ENCODE results near the gene PRICKLE3.
"Not testable (repeated sequence)": the region's sequence is repeated elsewhere in the genome, so short reads cannot be mapped to it uniquely, and the experiment has no call there.

PRICKLE3 gene

GRCh38 chrX:49157194-49157593 lies 29.0 kb downstream of the PRICKLE3 start:
- no peak for TF ChIP-seq CTCF (conservative IDR thresholded peaks at IDR 0.05; ENCODE audit: low read length)
- no peak overlapping the region for H3K4me3 ChIP-seq (ENCODE audit: low read length)
- no peak for DNase-seq (ENCODE audit: low read depth)

DNA sequence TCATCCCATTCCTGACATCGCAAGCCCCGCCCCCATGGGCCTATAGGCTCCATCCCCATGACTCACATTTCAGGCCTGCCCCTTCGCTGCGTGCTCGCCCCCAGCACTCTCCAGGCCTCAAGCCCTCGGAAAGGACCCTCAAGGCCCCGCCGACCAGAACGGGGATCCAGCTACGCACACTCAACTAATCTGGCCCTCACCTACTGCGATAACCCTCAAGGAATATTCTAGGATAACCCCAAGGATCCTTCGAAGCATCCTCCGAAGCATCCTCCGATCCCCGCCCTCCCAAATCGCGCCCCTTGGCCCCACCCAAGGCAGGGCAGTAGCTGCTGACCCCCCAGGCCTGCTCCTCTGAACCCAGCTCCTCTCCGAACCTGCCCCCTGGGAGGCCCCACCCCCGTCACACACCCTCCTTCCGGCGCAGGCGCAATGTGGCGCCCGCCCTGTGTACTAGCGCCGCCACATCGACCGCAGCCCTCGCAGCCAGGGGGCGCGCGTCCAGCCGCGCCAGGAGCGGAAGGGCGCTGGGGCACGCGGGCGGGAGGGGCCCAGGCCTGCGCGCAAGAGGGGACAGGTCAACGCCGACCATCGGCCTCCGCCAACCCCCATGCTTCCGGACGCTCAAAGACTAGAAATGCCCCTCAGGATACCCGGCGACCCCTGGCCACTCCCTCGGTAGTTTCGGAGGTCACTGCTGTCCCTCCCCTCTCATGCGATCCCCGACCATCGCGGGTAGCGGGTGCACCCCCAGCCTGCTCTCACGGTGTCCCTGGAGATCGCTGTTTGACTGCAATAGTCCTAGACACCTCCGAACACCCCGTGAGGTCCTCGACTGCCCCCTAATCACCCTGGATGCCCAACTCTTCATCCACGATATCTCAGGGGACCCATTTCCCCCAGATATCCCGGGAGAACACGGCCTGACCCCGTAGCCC lies 30.0 kb downstream of the PRICKLE3 start:
- H3K4me3 ChIP-seq (ENCODE audit: low read length) = peak overlapping the region; percentile 66
- peak; percentile 40 for TF ChIP-seq CTCF (conservative IDR thresholded peaks at IDR 0.05; ENCODE audit: low read length)
- peak; percentile 86 for DNase-seq (ENCODE audit: low read depth)

DNA sequence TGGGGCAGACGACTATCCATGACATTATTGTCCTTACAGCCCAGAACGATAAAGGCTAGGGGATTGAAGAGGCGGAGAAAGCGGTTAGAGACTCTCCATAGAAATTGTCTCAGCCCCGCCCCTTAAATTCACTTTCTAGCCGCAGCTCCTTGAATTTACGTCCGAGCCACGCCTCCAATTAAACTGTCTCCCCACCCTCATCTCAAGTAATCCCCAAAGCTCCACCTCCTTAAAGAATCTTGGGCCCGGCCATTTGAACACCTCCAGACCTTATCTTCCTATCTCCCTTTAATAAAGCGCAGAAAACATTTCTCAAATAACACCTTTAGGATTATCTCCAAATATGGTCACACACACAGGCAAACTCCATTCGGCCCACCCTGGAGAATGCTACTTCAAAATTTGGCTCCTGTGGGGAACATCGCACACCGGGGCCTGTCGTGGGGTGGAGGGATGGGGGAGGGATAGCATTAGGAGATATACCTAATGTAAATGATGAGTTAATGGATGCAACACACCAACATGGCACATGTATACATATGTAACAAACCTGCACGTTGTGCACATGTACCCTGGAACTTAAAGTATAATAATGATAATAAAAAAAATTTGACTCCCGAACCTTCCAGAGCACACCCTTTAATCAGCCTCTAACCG lies 30.8 kb downstream of the PRICKLE3 start:
- peak overlapping the region; percentile 66 for H3K4me3 ChIP-seq (ENCODE audit: low read length)
- DNase-seq (ENCODE audit: low read depth) = peak; percentile 68
- TF ChIP-seq CTCF (conservative IDR thresholded peaks at IDR 0.05; ENCODE audit: low read length) = no peak

DNA sequence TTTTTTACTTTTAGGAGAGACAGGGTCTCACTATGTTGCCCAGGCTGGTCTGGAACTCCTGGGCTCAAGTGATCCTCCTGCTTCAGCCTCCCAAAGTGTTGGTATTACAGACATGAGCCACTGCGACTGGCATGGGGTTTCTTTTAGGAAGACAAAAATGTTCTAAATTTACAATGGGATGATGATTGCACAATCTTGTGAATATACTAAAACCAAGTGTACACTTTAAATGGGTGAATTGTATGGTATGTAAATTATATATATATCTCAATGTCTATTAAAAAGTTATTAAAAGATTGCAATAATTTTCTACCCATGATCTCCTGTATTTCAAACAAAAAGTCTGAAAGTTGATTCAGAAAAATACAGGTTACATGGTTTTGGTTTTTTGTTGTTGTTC lies 32.7 kb downstream of the PRICKLE3 start:
- TF ChIP-seq CTCF (conservative IDR thresholded peaks at IDR 0.05; ENCODE audit: low read length) = no peak
- no peak overlapping the region for H3K4me3 ChIP-seq (ENCODE audit: low read length)
- no peak for DNase-seq (ENCODE audit: low read depth)

DNA sequence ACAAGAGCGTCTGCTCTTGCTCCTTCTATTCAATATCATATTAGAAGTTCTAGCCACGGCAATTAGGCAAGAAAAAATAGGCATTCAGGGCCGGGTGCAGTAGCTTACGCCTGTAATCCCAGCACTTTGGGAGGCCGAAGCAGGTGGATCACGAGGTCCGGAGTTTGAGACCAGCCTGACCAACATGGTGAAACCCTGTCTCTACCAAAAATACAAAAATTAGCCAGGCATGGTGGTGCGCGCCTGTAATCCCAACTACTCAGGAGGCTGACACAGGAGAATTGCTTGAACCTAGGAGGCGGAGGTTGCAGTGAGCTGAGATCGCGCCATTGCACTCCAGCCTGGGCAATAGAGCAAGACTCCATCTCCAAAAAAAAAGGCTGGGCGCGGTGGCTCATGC lies 36.9 kb downstream of the PRICKLE3 start:
- not testable (repeated sequence) for H3K4me3 ChIP-seq (ENCODE audit: low read length); DNase-seq (ENCODE audit: low read depth)

- H3K4me3 ChIP-seq (ENCODE audit: low read length); DNase-seq (ENCODE audit: low read depth): not testable (repeated sequence)
Measured at GRCh38 chrX:49148390-49149100, 37.6 kb downstream of the PRICKLE3 start.

- TF ChIP-seq CTCF (conservative IDR thresholded peaks at IDR 0.05; ENCODE audit: low read length) = no peak
- DNase-seq (ENCODE audit: low read depth) = no peak
- H3K4me3 ChIP-seq (ENCODE audit: low read length) = no peak overlapping the region
Measured at GRCh38 chrX:49147936-49148335, 38.2 kb downstream of the PRICKLE3 start.
